Activated CD4-positive, alpha-beta T cell treated with anti-CD3 and anti-CD28 coated beads, Interleukin-2, amount 10 ng/mL, durations not matched to agents 24 days and 14 days (primary cell): Measurements from ENCODE around the gene RNF14. TPM values are rescaled to one million over a fixed set of nuclear protein-coding genes. Genes with fewer than 3 reads are reported as not detected.

ENCODE experiments used
- DNase-seq: peaks from one replicate; pipeline ENCODE4 v3.0.0; 2022
- H3K27ac Mint-ChIP-seq: one replicate; pipeline ENCODE4 v1.8.0; 2022; ENCODE audit warnings: mild to moderate bottlenecking, mixed read lengths
- H3K27me3 Mint-ChIP-seq: one replicate; pipeline ENCODE4 v1.8.0; 2022; ENCODE audit warnings: mixed read lengths
- H3K36me3 Mint-ChIP-seq: one replicate; pipeline ENCODE4 v1.8.0; 2022; ENCODE audit warnings: low read depth, mild to moderate bottlenecking, mixed read lengths
- H3K4me1 Mint-ChIP-seq: one replicate; pipeline ENCODE4 v1.8.0; 2021; ENCODE audit warnings: mixed read lengths
- H3K4me3 Mint-ChIP-seq: one replicate; pipeline ENCODE4 v1.8.0; 2022; ENCODE audit warnings: mild to moderate bottlenecking, moderate library complexity, mixed read lengths
- H3K9me3 Mint-ChIP-seq: one replicate; pipeline ENCODE4 v1.8.0; 2021; ENCODE audit warnings: mixed read lengths
- intact Hi-C: fragments of 100-400 bp; cut with micrococcal nuclease; formaldehyde crosslinking; loops from one replicate; pipeline ENCODE4 v1.15.1; 2023
- total RNA-seq: library from RNA; stranded (reverse); gene quantifications from 2 replicates; pipeline ENCODE4 v1.2.3, GENCODE V29; 2022

The RNF14 gene
- total RNA-seq, 1 donor from 2014 or later = 32.2 TPM

- Mint-ChIP-seq H3K27ac (no peak overlapping the region), H3K36me3 (peaks cover 50% of the 10 kb centered on the region), H3K4me1 (peaks cover 4% of the 10 kb centered on the region), H3K4me3 (no peak overlapping the region), H3K27me3 (no peaks in the 10 kb centered on the region), H3K9me3 (no peaks in the 10 kb centered on the region)
- DNase-seq = no peak
- intact Hi-C loops = no loop called here
These were observed 33.4 kb upstream of the RNF14 start for GRCh38 chr5:141935538-141935937.

- Mint-ChIP-seq H3K27ac (peak overlapping the region; percentile 68), H3K27me3 (no peaks in the 10 kb centered on the region), H3K9me3 (no peaks in the 10 kb centered on the region), H3K4me3 (no peak overlapping the region), H3K36me3 (peaks cover 19% of the 10 kb centered on the region), H3K4me1 (peaks cover 11% of the 10 kb centered on the region)
- intact Hi-C loops = no loop called here
- DNase-seq = no peak
These were observed 28.1 kb upstream of the RNF14 start for GRCh38 chr5:141940695-141941271.

GRCh38 chr5:141941307-141941706 lies 27.6 kb upstream of the RNF14 start:
- peaks cover 11% of the 10 kb centered on the region for H3K4me1 Mint-ChIP-seq
- H3K27ac Mint-ChIP-seq = peak overlapping the region; percentile 68
- H3K4me3 Mint-ChIP-seq = no peak overlapping the region

DNA sequence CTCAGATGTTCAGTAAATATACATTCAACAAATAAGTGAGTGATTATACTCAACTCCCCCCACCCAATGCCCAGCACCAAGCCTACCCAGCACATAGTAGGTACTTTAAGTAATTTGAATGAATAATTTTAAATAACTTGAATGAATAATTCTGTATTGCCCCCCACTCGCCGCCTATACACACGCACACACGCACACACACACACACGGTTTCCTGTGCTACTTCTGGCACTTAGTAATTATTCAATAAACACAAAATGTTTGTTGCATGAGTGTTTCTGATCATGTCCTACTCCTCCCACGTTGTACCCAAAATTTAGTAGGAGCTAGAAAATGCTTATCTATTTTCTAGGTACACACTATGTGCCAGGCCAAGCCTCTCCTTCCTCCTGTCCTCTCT lies 27.1 kb upstream of the RNF14 start:
- Mint-ChIP-seq H3K36me3 (peaks cover 16% of the 10 kb centered on the region), H3K4me3 (no peak overlapping the region), H3K9me3 (no peaks in the 10 kb centered on the region), H3K27ac (no peak overlapping the region), H3K27me3 (no peaks in the 10 kb centered on the region), H3K4me1 (peaks cover 11% of the 10 kb centered on the region)
- intact Hi-C loops = no loop called here
- no peak for DNase-seq

More at GRCh38 chr5:141941307-141941706, 27.6 kb upstream of the RNF14 start:
- Mint-ChIP-seq H3K9me3 (no peaks in the 10 kb centered on the region), H3K36me3 (peaks cover 16% of the 10 kb centered on the region), H3K27me3 (no peaks in the 10 kb centered on the region)
- DNase-seq = no peak
- intact Hi-C loops = no loop called here

- no peaks in the 10 kb centered on the region for H3K9me3 Mint-ChIP-seq
- H3K27ac Mint-ChIP-seq = no peak overlapping the region
- peaks cover 14% of the 10 kb centered on the region for H3K36me3 Mint-ChIP-seq
- H3K4me1 Mint-ChIP-seq = peaks cover 11% of the 10 kb centered on the region
- H3K27me3 Mint-ChIP-seq = no peaks in the 10 kb centered on the region
- no peak overlapping the region for H3K4me3 Mint-ChIP-seq
- intact Hi-C loops = no loop called here
- DNase-seq = no peak
These were observed 26.6 kb upstream of the RNF14 start for GRCh38 chr5:141942185-141942857.

DNA sequence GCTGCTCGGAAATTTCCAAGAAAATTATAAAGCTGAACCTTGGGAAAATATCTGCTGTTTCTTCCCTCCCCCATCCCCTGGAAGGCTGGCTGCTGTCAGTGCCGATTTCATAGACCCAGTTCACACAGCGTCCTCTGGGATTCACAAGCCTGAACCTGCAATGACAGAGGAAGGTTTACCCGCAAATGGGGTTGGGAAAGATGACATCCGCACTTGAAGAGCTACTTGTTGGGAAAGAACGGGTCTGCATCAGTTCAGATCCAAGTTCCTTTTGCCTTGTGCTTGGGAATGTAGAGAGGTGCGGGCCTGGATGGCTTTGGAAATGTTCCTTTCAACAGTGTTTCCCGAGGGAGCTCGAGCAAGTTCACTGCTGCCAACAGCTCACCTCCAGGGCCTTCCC lies 24.8 kb upstream of the RNF14 start:
- H3K27ac Mint-ChIP-seq = no peak overlapping the region

GRCh38 chr5:141945511-141946051 lies 23.3 kb upstream of the RNF14 start:
- Mint-ChIP-seq H3K27me3 (no peaks in the 10 kb centered on the region), H3K9me3 (no peaks in the 10 kb centered on the region), H3K4me1 (peaks cover 12% of the 10 kb centered on the region), H3K36me3 (no peaks in the 10 kb centered on the region), H3K4me3 (no peak overlapping the region), H3K27ac (no peak overlapping the region)
- intact Hi-C loops = no loop called here
- no peak for DNase-seq

More for the DNA sequence above, 24.8 kb upstream of the RNF14 start:
- Mint-ChIP-seq H3K4me3 (no peak overlapping the region), H3K27me3 (no peaks in the 10 kb centered on the region), H3K4me1 (peaks cover 11% of the 10 kb centered on the region), H3K36me3 (peaks cover 5% of the 10 kb centered on the region), H3K9me3 (no peaks in the 10 kb centered on the region)
- no peak for DNase-seq
- intact Hi-C loops = no loop called here

DNA sequence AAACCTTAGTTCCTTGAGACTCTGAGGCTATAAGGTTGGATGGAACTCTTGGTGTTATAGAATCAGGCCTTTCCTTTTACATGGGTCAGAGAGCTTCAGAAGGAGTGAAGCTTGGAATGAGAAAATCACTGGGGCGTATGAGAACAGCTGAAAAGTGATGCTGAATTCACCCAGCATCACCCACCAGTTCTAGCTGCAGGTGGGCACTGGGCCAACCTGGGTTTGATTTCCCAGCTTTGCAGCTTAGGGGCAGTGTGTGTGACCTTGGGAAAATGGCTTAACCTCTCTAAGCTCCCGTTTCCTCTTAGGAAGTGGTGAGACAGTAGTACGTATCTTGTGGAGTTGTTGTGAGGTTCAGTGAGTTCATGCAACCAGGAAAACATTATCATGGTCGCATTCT lies 21.6 kb upstream of the RNF14 start:
- DNase-seq = no peak
- Mint-ChIP-seq H3K27me3 (no peaks in the 10 kb centered on the region), H3K4me3 (no peak overlapping the region), H3K9me3 (no peaks in the 10 kb centered on the region), H3K36me3 (no peaks in the 10 kb centered on the region), H3K27ac (no peak overlapping the region), H3K4me1 (peaks cover 12% of the 10 kb centered on the region)
- intact Hi-C loops = no loop called here

DNA sequence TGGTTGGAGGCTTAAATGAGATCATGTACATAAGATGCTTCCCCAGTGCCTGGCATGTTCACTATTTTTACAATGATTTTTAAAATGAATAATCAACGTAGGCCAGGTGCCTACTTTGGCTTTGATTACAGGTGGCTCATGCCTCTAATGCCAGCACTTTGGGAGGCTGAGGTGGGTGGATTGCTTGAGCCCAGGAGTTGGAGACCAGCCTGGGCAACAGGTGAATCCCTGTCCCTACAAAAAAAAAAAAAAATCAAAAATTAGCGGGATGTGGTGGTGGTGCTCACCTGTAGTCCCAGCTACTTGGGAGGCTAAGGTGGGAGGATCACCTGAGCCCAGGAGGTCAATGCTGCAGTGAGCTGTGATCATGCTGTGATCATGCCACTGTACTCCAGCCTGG lies 20.1 kb upstream of the RNF14 start:
- no peaks in the 10 kb centered on the region for H3K27me3 Mint-ChIP-seq
- intact Hi-C loops = no loop called here
- peaks cover 15% of the 10 kb centered on the region for H3K4me1 Mint-ChIP-seq
- no peaks in the 10 kb centered on the region for H3K9me3 Mint-ChIP-seq
- no peak for DNase-seq
- no peak overlapping the region for H3K4me3 Mint-ChIP-seq
- H3K27ac Mint-ChIP-seq = no peak overlapping the region
- no peaks in the 10 kb centered on the region for H3K36me3 Mint-ChIP-seq

GRCh38 chr5:141949511-141949910 lies 19.4 kb upstream of the RNF14 start:
- no peaks in the 10 kb centered on the region for H3K27me3 Mint-ChIP-seq
- intact Hi-C loops = no loop called here
- H3K4me1 Mint-ChIP-seq = peaks cover 20% of the 10 kb centered on the region
- no peaks in the 10 kb centered on the region for H3K9me3 Mint-ChIP-seq
- H3K27ac Mint-ChIP-seq = no peak overlapping the region
- H3K36me3 Mint-ChIP-seq = no peaks in the 10 kb centered on the region
- no peak overlapping the region for H3K4me3 Mint-ChIP-seq
- no peak for DNase-seq

DNA sequence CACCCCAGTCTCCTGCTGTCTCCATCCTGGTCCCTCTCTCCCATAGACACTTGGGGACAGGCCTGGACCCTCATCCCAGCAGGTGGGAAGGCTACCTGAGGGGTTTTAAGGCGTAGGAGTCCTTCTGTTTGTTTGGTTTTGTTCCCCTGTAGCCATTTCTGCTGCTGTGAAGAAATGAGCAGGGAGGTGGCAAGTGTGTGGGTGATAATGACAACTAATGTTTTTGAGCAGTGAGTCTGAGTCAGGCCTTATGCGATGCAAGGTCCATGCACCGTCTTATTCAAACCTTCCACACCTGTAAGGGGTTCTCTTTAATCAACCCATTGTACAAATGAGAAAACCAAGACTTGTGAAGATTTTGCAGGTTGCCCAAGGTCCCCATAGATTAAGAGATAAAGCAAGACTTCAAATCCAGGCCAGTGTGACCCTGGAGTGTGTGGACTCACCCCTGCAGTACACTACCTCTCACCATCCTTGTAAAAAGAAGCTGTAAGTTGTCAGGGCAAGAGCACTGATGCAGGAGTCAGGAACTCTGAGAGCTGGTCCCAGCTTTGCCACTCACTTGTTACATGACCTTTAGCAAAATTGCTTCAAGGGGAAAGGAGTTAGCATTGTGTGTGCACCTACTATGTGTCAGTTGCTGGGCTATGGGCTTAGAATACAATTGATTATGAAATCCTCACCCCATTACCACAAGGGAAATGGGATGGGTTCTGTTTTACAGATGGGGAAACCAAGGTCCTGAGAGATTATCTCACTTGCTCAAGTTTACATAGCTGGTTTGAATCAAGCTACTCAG lies 18.5 kb upstream of the RNF14 start:
- Mint-ChIP-seq H3K4me3 (no peak overlapping the region), H3K9me3 (no peaks in the 10 kb centered on the region), H3K27me3 (no peaks in the 10 kb centered on the region), H3K27ac (peak overlapping the region; percentile 17), H3K36me3 (no peaks in the 10 kb centered on the region), H3K4me1 (peaks cover 20% of the 10 kb centered on the region)
- DNase-seq = no peak
- intact Hi-C loops = no loop called here

- intact Hi-C loops = no loop called here
- Mint-ChIP-seq H3K4me3 (no peak overlapping the region), H3K9me3 (no peaks in the 10 kb centered on the region), H3K27ac (peak overlapping the region; percentile 4), H3K36me3 (no peaks in the 10 kb centered on the region), H3K27me3 (no peaks in the 10 kb centered on the region), H3K4me1 (peaks cover 20% of the 10 kb centered on the region)
- DNase-seq = peak; percentile 73
These were observed 17.5 kb upstream of the RNF14 start for GRCh38 chr5:141951332-141951781.

- Mint-ChIP-seq H3K4me3 (no peak overlapping the region), H3K36me3 (no peaks in the 10 kb centered on the region), H3K4me1 (peaks cover 20% of the 10 kb centered on the region), H3K27me3 (no peaks in the 10 kb centered on the region), H3K9me3 (no peaks in the 10 kb centered on the region), H3K27ac (no peak overlapping the region)
- no peak for DNase-seq
- intact Hi-C loops = no loop called here
These were observed 16.9 kb upstream of the RNF14 start for GRCh38 chr5:141952020-141952419.

- Mint-ChIP-seq H3K27me3 (no peaks in the 10 kb centered on the region), H3K4me1 (peaks cover 36% of the 10 kb centered on the region), H3K36me3 (no peaks in the 10 kb centered on the region), H3K9me3 (no peaks in the 10 kb centered on the region), H3K27ac (no peak overlapping the region), H3K4me3 (no peak overlapping the region)
- no peak for DNase-seq
- intact Hi-C loops = no loop called here
These were observed 14.7 kb upstream of the RNF14 start for GRCh38 chr5:141954194-141954593.
